Motor neuron (in vitro differentiated cells): ENCODE results near the gene ZNF827. TPM values are rescaled to one million over a fixed set of nuclear protein-coding genes. Genes with fewer than 3 reads are reported as not detected.

Source experiments
- total RNA-seq, 8 experiments: library from RNA; unstranded; fragments of 300-600 nt; gene quantifications; 2 replicates each; pipeline versions ENCODE4 v1.2.3 to v1.2.4, GENCODE V29; 2022

Gene ZNF827
- total RNA-seq, 8 experiments from 2014 or later = 13.8 to 40.6 (median 20.6) TPM

Other genes starting within 250 kb of the ZNF827 start
- 10 to 100 TPM; 37.8 to 76.7 (median 51.1) TPM for gene LSM6, start 236.9 kb upstream of the ZNF827 start, total RNA-seq